ENCODE results near the gene ANKRD22. TPM values are rescaled to one million over a fixed set of nuclear protein-coding genes. Genes with fewer than 3 reads are reported as not detected.
A peak's percentile ranks its signal among the peaks of the same experiment; 100 is the strongest.

Gene ANKRD22
- total and polyA plus RNA-seq, 10 of the 15 experiments (the other 5 are each of a cell fraction or from before 2014, with no cell fraction given): 0.30 to 1.3 (median 0.71) TPM

- TF ChIP-seq, protein P1, sequence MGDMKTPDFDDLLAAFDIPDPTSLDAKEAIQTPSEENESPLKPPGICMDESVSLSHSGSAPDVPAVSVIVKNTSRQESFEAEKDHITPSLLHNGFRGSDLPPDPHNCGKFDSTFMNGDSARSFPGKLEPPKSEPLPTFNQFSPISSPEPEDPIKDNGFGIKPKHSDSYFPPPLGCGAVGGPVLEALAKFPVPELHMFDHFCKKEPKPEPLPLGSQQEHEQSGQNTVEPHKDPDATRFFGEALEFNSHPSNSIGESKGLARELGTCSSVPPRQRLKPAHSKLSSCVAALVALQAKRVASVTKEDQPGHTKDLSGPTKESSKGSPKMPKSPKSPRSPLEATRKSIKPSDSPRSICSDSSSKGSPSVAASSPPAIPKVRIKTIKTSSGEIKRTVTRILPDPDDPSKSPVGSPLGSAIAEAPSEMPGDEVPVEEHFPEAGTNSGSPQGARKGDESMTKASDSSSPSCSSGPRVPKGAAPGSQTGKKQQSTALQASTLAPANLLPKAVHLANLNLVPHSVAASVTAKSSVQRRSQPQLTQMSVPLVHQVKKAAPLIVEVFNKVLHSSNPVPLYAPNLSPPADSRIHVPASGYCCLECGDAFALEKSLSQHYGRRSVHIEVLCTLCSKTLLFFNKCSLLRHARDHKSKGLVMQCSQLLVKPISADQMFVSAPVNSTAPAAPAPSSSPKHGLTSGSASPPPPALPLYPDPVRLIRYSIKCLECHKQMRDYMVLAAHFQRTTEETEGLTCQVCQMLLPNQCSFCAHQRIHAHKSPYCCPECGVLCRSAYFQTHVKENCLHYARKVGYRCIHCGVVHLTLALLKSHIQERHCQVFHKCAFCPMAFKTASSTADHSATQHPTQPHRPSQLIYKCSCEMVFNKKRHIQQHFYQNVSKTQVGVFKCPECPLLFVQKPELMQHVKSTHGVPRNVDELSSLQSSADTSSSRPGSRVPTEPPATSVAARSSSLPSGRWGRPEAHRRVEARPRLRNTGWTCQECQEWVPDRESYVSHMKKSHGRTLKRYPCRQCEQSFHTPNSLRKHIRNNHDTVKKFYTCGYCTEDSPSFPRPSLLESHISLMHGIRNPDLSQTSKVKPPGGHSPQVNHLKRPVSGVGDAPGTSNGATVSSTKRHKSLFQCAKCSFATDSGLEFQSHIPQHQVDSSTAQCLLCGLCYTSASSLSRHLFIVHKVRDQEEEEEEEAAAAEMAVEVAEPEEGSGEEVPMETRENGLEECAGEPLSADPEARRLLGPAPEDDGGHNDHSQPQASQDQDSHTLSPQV (IDR thresholded peaks at IDR 0.05): no peak
- no peak for TF ChIP-seq POLR2AphosphoS5 (IDR thresholded peaks at IDR 0.05; ENCODE audit: low read length)
- TF ChIP-seq SIX5 (IDR thresholded peaks at IDR 0.05; ENCODE audit: low read depth, low read length, severe bottlenecking): no peak
- TF ChIP-seq HCFC1 (IDR thresholded peaks at IDR 0.05; ENCODE audit: low read length): no peak
- 0 out of 3 replicates have a peak, but pooled peaks have one; percentile 22 for TF ChIP-seq POU2F2 (IDR thresholded peaks at IDR 0.05; ENCODE audit: borderline replicate concordance, low read depth, low read length)
- TF ChIP-seq FOXK2 (IDR thresholded peaks at IDR 0.05): no peak
- peak; percentile 99 for TF ChIP-seq RUNX3 (IDR thresholded peaks at IDR 0.05; ENCODE audit: low read length)
- no peak for TF ChIP-seq HSF1 (IDR thresholded peaks at IDR 0.05; ENCODE audit: low read depth, low read length)
- TF ChIP-seq E4F1 (IDR thresholded peaks at IDR 0.05; ENCODE audit: borderline replicate concordance, partially characterized antibody): no peak
- no peak for TF ChIP-seq SUZ12 (IDR thresholded peaks at IDR 0.05; ENCODE audit: unreplicated experiment)
- 0 out of 2 replicates have a peak, but pooled peaks have one; percentile 15 for TF ChIP-seq NFYB (IDR thresholded peaks at IDR 0.05; ENCODE audit: insufficient read depth, low read depth, low read length)
- no peak for TF ChIP-seq ZNF687 (IDR thresholded peaks at IDR 0.05)
- no peak for TF ChIP-seq IKZF1 (conservative IDR thresholded peaks at IDR 0.05)
- no peak for TF ChIP-seq HDAC2 (IDR thresholded peaks at IDR 0.05)
- TF ChIP-seq, protein P2, sequence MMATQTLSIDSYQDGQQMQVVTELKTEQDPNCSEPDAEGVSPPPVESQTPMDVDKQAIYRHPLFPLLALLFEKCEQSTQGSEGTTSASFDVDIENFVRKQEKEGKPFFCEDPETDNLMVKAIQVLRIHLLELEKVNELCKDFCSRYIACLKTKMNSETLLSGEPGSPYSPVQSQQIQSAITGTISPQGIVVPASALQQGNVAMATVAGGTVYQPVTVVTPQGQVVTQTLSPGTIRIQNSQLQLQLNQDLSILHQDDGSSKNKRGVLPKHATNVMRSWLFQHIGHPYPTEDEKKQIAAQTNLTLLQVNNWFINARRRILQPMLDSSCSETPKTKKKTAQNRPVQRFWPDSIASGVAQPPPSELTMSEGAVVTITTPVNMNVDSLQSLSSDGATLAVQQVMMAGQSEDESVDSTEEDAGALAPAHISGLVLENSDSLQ (IDR thresholded peaks at IDR 0.05): no peak
- no peak for TF ChIP-seq MYB (IDR thresholded peaks at IDR 0.05; ENCODE audit: borderline replicate concordance, low read depth, low read length)
Measured at GRCh38 chr10:88835096-88835909, 16.3 kb downstream of the ANKRD22 start (continued).

All from GM12878 (cell line).